HUDEP-2 (cell line): ENCODE results near the gene PALM.
"Not testable (repeated sequence)": the region's sequence is repeated elsewhere in the genome, so short reads cannot be mapped to it uniquely, and the experiment has no call there.

Experiments used
- DNase-seq, 76 experiments: peaks; one replicate each; lab custom pipeline; 2025; ENCODE audit not compliant: unreplicated experiment in 76 of 76; lab: John Stamatoyannopoulos, UW

PALM gene

GRCh38 chr19:708154-709143 is at the start of gene PALM:
TSS of gene PALM (plus strand) at chr19:708935. CDS start at chr19:709147, 212 bp downstream.
- DNase-seq: peak in 1 of 76 experiments; percentile 31

- no peak for DNase-seq
Observed at GRCh38 chr19:660793-661426, 47.8 kb upstream of the PALM start.

- DNase-seq: peak in 42 of 76 experiments; percentile 13 to 70 (median 44)
Observed at GRCh38 chr19:661427-662196, 47.1 kb upstream of the PALM start.

GRCh38 chr19:662207-662961 is 46.4 kb upstream of the PALM start:
- peak in 50 of 76 experiments; percentile 8 to 60 (median 34) for DNase-seq

GRCh38 chr19:662962-663681 is 45.6 kb upstream of the PALM start, which contains the start of gene RNF126:
TSS of gene RNF126 (minus strand) at chr19:663214. CDS start at chr19:663121, 93 bp downstream.
- DNase-seq: peak in 72 of 76 experiments; percentile 49 to 98 (median 92)

GRCh38 chr19:663682-664117 is 45.0 kb upstream of the PALM start:
- DNase-seq: no peak

GRCh38 chr19:664913-665443 is 43.8 kb upstream of the PALM start:
- peak in 60 of 76 experiments; percentile 11 to 80 (median 59) for DNase-seq

- DNase-seq: not testable (repeated sequence)
Observed at GRCh38 chr19:666985-667573, 41.7 kb upstream of the PALM start.

- peak in 28 of 76 experiments; percentile 12 to 76 (median 34) for DNase-seq
Observed at GRCh38 chr19:668675-669434, 39.9 kb upstream of the PALM start.

GRCh38 chr19:670609-671075 is 38.1 kb upstream of the PALM start:
- DNase-seq: peak in 2 of 76 experiments; percentile 15 to 16

- DNase-seq: no peak
Observed at GRCh38 chr19:674282-675151, 34.2 kb upstream of the PALM start.

- no peak for DNase-seq
Observed at GRCh38 chr19:676007-676338, 32.8 kb upstream of the PALM start.

- no peak for DNase-seq
Observed at GRCh38 chr19:676339-677105, 32.2 kb upstream of the PALM start, which contains the start of gene FSTL3. TSS of gene FSTL3 (plus strand) at chr19:676392. CDS start at chr19:676424, 32 bp downstream.

- peak in 1 of 76 experiments; percentile 19 for DNase-seq
Observed at GRCh38 chr19:677201-677600, 31.5 kb upstream of the PALM start.

GRCh38 chr19:677601-678436 is 30.9 kb upstream of the PALM start:
- DNase-seq: no peak
